Stimulated activated CD4-positive, alpha-beta T cell treated with anti-CD3 and anti-CD28 coated beads, TNF-alpha, amount 100 ng/mL, for 1 hour (primary cell): ENCODE results near the gene CNTFR.

Experiments
- DNase-seq, 3 donors: peaks; one replicate each; pipeline ENCODE4 v3.0.0-alpha.2; 2020; ENCODE audit warnings: low read depth in 3 of 3, low spot score in 1 of 3

CNTFR gene

GRCh38 chr9:34590381-34591247, 1.1 kb upstream of the CNTFR start:
- DNase-seq, result no peak

DNA sequence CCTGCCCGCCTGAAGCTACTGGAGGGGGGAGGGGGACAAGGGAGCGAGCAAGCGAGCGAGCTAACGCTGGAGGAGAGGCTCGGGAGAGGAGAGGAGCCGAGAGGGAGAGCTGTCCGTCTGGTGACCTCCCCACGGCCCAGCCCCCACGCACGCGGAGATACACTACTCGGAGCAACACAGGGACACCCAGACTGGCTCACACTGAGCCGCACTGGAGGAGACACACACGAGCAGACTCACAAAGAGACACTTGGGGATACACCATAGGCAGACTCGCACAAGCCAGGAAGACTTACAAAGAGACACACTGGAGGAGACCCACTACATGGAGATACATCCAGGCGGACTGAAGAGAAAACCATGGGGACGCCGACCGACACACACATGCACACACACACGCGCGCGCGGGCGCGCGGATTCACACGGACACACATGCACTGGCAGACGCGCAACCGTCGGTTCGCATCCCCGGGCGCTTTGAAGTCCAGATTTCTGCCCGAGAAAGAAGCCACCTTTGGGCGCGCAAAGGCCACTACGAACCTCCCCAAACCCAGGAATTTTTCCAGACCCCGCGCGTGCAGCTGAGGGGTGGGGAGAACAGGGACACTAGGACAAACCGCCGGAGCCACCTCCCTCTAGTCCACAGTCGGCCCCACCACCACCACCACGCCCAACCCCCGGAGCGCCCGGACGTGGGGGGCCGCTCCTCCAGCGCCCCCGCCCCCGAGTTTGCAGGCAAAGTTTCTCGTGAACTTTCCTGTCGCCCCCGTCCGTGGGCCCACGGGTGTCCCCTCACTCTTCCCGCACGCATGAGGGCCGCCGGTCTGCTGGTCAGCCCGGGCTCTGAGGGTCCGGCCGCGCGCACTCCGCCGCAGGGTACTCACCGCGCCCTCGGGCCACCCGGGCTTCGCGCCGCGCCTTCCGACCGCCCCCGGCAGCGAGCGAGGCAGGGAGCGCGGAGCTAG, 571 bp downstream of the CNTFR start:
- no peak for DNase-seq

GRCh38 chr9:34587271-34587670, 2.3 kb downstream of the CNTFR start:
- DNase-seq, result no peak

DNA sequence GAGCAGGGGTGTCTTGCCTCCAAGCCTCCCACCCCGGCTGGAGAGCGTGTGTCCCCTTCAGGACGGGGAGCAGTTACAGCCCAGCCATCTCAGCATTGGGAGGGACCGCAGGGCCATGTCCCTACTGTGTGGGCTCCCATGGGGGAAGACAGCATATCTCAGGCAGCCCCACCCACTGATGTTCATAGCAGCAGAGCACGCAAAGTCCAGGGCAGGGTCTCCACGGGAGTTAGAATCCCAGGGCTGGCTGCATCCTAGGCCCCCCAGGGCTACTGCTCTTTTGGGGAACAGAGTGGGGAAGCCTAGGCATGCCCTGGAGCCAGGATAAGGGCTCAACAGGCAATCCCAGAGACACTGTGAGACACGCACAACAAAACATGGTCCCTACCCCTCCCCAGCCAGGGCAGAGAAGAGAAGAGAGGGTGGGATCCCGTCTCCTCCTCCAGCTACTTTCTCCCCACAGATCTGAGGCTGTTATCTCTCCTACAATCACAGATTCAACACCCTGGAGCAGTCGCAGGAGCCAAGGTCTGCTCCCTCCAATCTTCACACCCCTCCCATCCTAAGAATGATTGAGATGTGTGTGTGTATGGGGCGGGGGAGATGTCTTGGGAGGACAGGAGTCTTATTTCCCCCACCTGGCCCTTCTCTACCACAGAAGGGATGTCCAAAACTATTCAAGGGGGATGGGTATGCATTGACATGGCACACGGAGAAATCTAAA, 3.4 kb downstream of the CNTFR start:
- DNase-seq, result no peak

- DNase-seq, result no peak
Observed at GRCh38 chr9:34584970-34585369, 4.6 kb downstream of the CNTFR start.

GRCh38 chr9:34582787-34583186, 6.7 kb downstream of the CNTFR start:
- DNase-seq, result no peak

DNA sequence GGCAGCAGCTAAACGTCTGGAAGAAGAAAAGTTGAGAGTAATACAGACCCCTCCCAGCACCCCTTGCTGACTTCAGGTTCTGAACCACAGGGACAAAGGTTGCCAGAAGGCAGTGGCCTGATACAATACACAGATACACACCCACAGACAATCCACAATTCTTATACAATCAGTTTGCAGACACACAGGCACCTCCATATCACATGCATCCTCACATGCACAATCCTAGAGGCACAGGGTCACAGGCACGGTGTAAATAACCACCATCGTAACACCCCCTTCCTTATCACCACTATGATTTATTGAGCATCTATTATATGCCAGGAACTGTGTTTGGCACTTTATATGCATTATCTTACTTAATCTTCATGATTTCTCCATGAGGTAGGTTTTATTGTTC, 8.2 kb downstream of the CNTFR start:
- no peak for DNase-seq

GRCh38 chr9:34580358-34580757, 9.2 kb downstream of the CNTFR start:
- no peak for DNase-seq

GRCh38 chr9:34579808-34580163, 9.7 kb downstream of the CNTFR start:
- no peak for DNase-seq

DNA sequence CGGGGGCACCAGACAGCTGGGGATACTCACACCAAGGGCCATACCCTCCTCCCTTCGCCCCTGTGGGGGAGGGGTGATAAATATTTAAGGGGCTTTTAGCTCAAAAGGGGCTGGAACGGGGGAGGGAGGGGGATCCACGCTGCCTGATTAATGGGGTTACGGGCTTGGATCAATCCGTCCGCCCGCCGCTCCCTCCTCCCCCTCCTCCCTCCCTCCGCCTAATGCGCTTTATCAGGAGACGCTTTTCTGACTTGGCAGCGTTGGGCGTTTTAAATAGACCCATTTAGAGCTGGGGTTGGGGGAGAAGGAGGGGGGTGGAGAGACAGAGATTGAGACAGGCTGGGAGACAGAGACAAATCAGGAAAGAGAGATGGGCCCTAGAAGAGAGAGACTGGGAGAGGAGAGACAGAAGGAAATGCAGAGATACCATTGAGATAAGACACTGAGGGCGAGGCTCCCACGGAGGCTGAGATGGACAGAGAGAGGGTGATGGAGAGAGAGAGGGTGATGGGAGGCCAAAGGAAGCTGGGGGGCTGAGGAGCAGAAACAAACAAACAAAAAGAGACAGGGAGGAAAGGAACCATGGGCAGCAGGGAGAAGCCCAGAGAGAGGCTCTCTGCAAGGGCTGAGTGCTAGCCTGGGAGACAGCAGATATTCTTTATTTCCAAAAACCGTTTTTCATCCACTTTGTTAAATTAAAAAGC, 10.3 kb downstream of the CNTFR start:
- DNase-seq, result no peak

- no peak for DNase-seq
Observed at GRCh38 chr9:34578241-34579103, 11.1 kb downstream of the CNTFR start.

- no peak for DNase-seq
Observed at GRCh38 chr9:34577400-34578240, 11.9 kb downstream of the CNTFR start.

GRCh38 chr9:34576597-34577399, 12.7 kb downstream of the CNTFR start:
- DNase-seq, result no peak

- DNase-seq, result no peak
Observed at GRCh38 chr9:34575862-34576596, 13.5 kb downstream of the CNTFR start.

DNA sequence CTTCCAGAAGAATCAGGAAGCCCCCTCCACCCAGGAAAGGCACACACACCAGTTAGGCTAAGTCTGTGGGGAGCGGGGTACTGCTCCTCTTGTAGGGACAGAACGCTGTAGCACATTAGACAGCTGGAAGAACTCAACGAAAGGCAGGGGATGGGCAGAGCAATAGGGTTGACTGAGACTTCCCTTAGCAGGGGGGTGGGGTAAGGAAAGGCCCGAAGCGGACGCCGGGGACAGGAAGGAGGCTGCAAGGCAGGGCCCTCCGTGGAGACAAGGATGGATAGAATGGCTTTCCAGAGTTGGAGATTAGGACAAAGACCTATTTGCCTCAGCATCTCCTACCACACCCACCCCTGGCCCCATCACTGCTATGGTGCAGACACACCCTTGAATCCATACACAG, 14.3 kb downstream of the CNTFR start:
- no peak for DNase-seq

GRCh38 chr9:34574571-34574970, 15.0 kb downstream of the CNTFR start:
- no peak for DNase-seq

GRCh38 chr9:34573599-34574325, 15.8 kb downstream of the CNTFR start:
- DNase-seq, result no peak
